Islet of Langerhans (tissue), 1 donor: ENCODE results near the gene GLIS2.

Experiments
- FAIRE-seq: peaks from one replicate; lab custom pipeline; 2011; peaks lifted over from hg19 to GRCh38; lab: Jason Lieb, UNC

Gene GLIS2

GRCh38 chr16:4298761-4299522 is 16.9 kb upstream of the GLIS2 start:
- FAIRE-seq, result no peak

- no peak for FAIRE-seq
Observed at GRCh38 chr16:4301177-4301576, 14.7 kb upstream of the GLIS2 start.

- FAIRE-seq, result no peak
Observed at GRCh38 chr16:4301968-4302367, 13.9 kb upstream of the GLIS2 start.

- FAIRE-seq, result no peak
Observed at GRCh38 chr16:4303973-4304372, 11.9 kb upstream of the GLIS2 start.

- no peak for FAIRE-seq
Observed at GRCh38 chr16:4306470-4307214, 9.2 kb upstream of the GLIS2 start.

GRCh38 chr16:4307215-4308037 is 8.4 kb upstream of the GLIS2 start:
- no peak for FAIRE-seq

- no peak for FAIRE-seq
Observed at GRCh38 chr16:4309102-4309832, 6.6 kb upstream of the GLIS2 start.

- FAIRE-seq, result no peak
Observed at GRCh38 chr16:4309833-4310266, 6.0 kb upstream of the GLIS2 start.

GRCh38 chr16:4313563-4314531 is 2.0 kb upstream of the GLIS2 start:
- FAIRE-seq, result no peak

GRCh38 chr16:4314532-4315185 is 1.2 kb upstream of the GLIS2 start:
- FAIRE-seq, result no peak

- FAIRE-seq, result no peak
Observed at GRCh38 chr16:4316108-4316863, 419 bp downstream of the GLIS2 start.

- no peak for FAIRE-seq
Observed at GRCh38 chr16:4316864-4317531, 1.1 kb downstream of the GLIS2 start.

- no peak for FAIRE-seq
Observed at GRCh38 chr16:4317532-4318450, 1.9 kb downstream of the GLIS2 start.

- no peak for FAIRE-seq
Observed at GRCh38 chr16:4318451-4318910, 2.6 kb downstream of the GLIS2 start.

- FAIRE-seq, result no peak
Observed at GRCh38 chr16:4318967-4319366, 3.1 kb downstream of the GLIS2 start.

- no peak for FAIRE-seq
Observed at GRCh38 chr16:4319454-4320421, 3.9 kb downstream of the GLIS2 start.
